ENCODE measurements around the gene GCNA. TPM values are rescaled to one million over a fixed set of nuclear protein-coding genes. Genes with fewer than 3 reads are reported as not detected.

GCNA gene
- polyA plus RNA-seq, 1 experiment = 1.2 TPM

GRCh38 chrX:71540801-71541200 is 37.4 kb upstream of the GCNA start:
- CTCF ChIA-PET = no interaction called here
- Histone ChIP-seq H3K27ac (ENCODE audit: low read depth, low read length) (no peak overlapping the region), H3K4me3 (ENCODE audit: low read depth, low read length) (no peak overlapping the region), H3K27me3 (ENCODE audit: control insufficient read depth, insufficient read depth, low read length) (no peaks in the 10 kb centered on the region), H3K9me3 (ENCODE audit: control insufficient read depth, insufficient read depth, low read length) (no peaks in the 10 kb centered on the region)
- POLR2A ChIA-PET = no interaction called here
- no peak for TF ChIP-seq CTCF (IDR thresholded peaks at IDR 0.05; ENCODE audit: low read depth, low read length)
- DNase-seq (ENCODE audit: low read depth, low spot score) = no peak

GRCh38 chrX:71541210-71542022 is 36.8 kb upstream of the GCNA start:
- POLR2A ChIA-PET = interaction anchor here (1.6 kb wide), 1 partner anchor 8 kb away, joined by 10 read pairs; the partner anchor contains the start of gene OGT
- CTCF ChIA-PET = no interaction called here
- no peaks in the 10 kb centered on the region for H3K27me3 ChIP-seq (ENCODE audit: control insufficient read depth, insufficient read depth, low read length)
- H3K4me3 ChIP-seq (ENCODE audit: low read depth, low read length) = no peak overlapping the region
- H3K9me3 ChIP-seq (ENCODE audit: control insufficient read depth, insufficient read depth, low read length) = no peaks in the 10 kb centered on the region
- no peak for TF ChIP-seq CTCF (IDR thresholded peaks at IDR 0.05; ENCODE audit: low read depth, low read length)
- no peak for DNase-seq (ENCODE audit: low read depth, low spot score)
- H3K27ac ChIP-seq (ENCODE audit: low read depth, low read length) = peak overlapping the region; percentile 54

GRCh38 chrX:71542411-71542810 is 35.8 kb upstream of the GCNA start:
- POLR2A ChIA-PET = interaction anchor here (1.6 kb wide), 1 partner anchor 9 kb away, joined by 10 read pairs; the partner anchor contains the start of gene OGT
- CTCF ChIA-PET = interaction anchor here (0.6 kb wide), 1 partner anchor 10 kb away, joined by 3 read pairs; no protein-coding TSS in a partner anchor
- no peaks in the 10 kb centered on the region for H3K27me3 ChIP-seq (ENCODE audit: control insufficient read depth, insufficient read depth, low read length)
- DNase-seq (ENCODE audit: low read depth, low spot score) = no peak
- H3K9me3 ChIP-seq (ENCODE audit: control insufficient read depth, insufficient read depth, low read length) = no peaks in the 10 kb centered on the region
- H3K27ac ChIP-seq (ENCODE audit: low read depth, low read length) = no peak overlapping the region
- H3K4me3 ChIP-seq (ENCODE audit: low read depth, low read length) = no peak overlapping the region
- no peak for TF ChIP-seq CTCF (IDR thresholded peaks at IDR 0.05; ENCODE audit: low read depth, low read length)

GRCh38 chrX:71542825-71543224 is 35.4 kb upstream of the GCNA start:
- CTCF ChIA-PET = interaction anchor here (0.6 kb wide), 1 partner anchor 10 kb away, joined by 3 read pairs; no protein-coding TSS in a partner anchor
- Histone ChIP-seq H3K4me3 (ENCODE audit: low read depth, low read length) (no peak overlapping the region), H3K9me3 (ENCODE audit: control insufficient read depth, insufficient read depth, low read length) (no peaks in the 10 kb centered on the region), H3K27ac (ENCODE audit: low read depth, low read length) (no peak overlapping the region), H3K27me3 (ENCODE audit: control insufficient read depth, insufficient read depth, low read length) (no peaks in the 10 kb centered on the region)
- POLR2A ChIA-PET = interaction anchor here (1.6 kb wide), 1 partner anchor 10 kb away, joined by 10 read pairs; the partner anchor contains the start of gene OGT
- TF ChIP-seq CTCF (IDR thresholded peaks at IDR 0.05; ENCODE audit: low read depth, low read length) = no peak
- DNase-seq (ENCODE audit: low read depth, low spot score) = no peak

- H3K4me3 ChIP-seq (ENCODE audit: low read depth, low read length) = no peak overlapping the region
- CTCF ChIA-PET = interaction anchor here (0.7 kb wide), 1 partner anchor 25 kb away, joined by 7 read pairs; no protein-coding TSS in a partner anchor
- no peak for DNase-seq (ENCODE audit: low read depth, low spot score)
- POLR2A ChIA-PET = interaction anchor here (0.6 to 1.2 kb wide), 2 partner anchors 9 to 11 kb away, joined by 4 to 6 read pairs; no protein-coding TSS in a partner anchor
- TF ChIP-seq CTCF (IDR thresholded peaks at IDR 0.05; ENCODE audit: low read depth, low read length) = no peak
- no peaks in the 10 kb centered on the region for H3K27me3 ChIP-seq (ENCODE audit: control insufficient read depth, insufficient read depth, low read length)
- H3K27ac ChIP-seq (ENCODE audit: low read depth, low read length) = no peak overlapping the region
- H3K9me3 ChIP-seq (ENCODE audit: control insufficient read depth, insufficient read depth, low read length) = no peaks in the 10 kb centered on the region
Observed at GRCh38 chrX:71543316-71543715, 34.9 kb upstream of the GCNA start.
